HG02840 (cell line): ENCODE measurements around the gene HOXA2.

ENCODE experiments used
- ATAC-seq: cut with Tn5 transposase; IDR thresholded peaks from one replicate; pipeline ENCODE4 v1.9.1; 2021; ENCODE audit warnings: mild to moderate bottlenecking, moderate library complexity, moderate number of reproducible peaks; ENCODE audit not compliant: unreplicated experiment, low FRiP score

The HOXA2 gene

DNA sequence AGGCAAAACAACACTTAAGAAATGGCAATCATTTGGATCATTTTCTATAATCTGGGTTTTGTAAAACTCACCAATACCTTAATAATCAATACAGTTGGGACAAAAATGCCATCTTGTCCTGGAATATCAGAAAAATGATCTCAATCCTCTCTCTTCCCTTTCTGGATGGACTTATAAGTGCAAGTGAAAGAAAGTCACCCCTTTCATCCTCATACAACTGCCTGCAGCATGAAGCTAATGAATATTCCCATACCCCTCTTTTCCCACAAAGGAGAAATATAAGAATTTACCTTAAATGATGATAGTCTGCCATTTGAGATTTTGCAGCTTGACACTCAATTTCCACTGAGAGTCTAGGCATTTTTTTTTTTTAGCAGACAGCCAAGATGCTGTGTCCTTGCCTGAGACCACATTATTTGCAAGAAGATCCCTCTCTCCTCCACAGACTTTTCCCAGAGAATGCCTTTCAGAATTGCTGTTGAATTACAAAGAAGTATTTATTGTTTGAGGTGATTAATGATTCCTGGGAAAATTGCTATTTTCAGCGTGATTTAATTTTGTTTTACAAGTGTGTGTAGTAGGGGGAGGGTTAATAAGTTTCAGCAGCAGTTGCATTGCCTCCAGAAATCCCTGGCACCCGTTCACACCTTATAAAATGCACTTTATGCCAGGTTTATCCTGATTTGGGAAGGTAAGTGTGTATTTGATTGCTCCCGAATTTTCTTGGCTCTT lies 24.3 kb upstream of the HOXA2 start:
- no peak for ATAC-seq

DNA sequence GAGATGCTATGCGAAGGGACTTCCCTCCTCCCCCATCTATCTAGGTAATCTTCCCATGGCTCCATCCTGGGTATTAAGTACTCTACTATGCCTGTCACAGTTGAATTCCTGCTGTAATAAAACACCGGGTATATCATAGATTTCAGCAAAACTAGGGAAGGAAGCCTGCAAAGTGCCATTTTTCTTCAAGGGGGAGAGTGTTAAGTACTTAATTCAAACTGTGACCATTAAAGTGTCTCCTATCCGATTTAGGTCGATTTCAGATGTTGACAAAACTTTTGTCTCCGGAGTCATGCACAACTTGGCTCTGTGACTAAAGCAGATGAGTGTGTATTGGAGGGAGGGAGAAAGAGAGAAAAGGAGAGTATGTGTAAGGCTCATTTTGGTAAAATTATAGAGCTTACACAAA lies 23.5 kb upstream of the HOXA2 start:
- no peak for ATAC-seq

DNA sequence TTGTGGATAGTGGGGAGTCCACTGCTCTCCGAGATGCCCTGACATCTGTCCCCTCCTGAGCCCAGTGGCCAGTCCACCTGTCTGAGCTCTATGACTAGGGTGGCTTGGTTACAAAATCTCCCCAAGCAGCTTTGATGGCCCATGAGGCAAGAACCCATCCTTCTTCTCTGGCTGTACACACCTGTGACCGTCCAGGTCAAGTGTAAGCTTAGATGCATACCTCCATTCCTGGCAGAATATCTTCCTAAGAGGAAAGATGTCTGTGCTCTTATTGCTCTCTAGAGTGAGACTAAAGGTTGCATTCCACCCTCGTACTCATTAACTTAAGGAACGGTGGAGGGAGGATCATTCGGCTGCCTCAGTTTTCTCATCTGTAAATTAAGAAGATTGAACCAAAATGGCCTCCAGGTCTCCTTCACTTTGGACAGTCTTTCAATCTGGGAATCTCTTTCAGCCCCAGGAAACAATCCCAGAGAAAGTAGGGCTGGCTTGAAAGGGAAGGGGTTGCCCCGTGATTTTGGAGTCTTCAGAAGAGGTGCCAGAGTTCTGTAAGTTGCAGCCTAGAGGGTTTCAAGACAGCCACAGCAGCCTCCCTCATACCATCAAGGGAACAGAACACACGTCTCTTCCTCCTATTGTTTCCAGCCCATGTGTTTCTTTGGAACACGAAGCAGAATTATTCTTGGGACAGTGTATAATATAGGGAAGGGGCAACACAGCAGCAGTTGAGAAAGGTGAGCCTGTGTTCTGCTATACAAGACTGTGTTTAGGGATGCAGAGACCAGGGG lies 22.6 kb upstream of the HOXA2 start:
- no peak for ATAC-seq

DNA sequence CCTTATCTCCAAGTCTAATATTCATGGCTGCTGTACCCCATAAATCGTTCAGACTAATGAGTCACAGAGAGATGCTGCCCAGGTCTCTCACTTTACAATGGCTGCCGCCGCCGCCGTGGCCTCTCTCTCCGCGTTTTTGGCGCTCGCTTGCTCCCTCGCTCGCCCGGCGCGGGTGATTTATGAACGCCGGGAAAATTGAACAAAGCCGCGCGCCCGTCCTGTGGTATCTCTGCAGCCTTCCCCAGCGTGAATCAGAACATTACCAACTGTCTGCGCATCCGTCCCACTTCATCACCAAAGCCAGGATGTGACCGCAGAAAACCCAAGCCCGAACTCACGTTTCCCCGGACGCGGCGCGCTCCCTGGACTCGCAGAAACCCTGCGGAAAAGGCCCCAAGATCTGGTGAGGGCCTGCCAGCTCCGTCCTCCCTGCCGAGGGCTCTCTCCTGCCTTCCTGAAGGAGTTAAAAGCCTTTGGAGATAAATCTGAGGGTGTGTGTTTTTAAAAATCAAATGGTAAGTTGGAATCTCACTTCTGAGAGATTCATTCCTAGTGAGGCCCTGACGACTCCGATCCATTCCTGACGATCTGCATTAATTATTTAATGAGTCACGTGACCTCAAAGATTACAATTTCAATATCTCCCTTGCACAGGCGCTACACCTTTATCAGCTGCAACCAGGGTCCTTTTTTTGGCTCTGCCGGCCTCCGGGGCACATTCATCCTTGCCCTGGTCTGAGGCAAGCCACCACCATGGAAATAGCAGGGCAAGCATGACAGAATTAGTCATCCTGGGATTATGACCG lies 21.8 kb upstream of the HOXA2 start:
- ATAC-seq, result no peak

DNA sequence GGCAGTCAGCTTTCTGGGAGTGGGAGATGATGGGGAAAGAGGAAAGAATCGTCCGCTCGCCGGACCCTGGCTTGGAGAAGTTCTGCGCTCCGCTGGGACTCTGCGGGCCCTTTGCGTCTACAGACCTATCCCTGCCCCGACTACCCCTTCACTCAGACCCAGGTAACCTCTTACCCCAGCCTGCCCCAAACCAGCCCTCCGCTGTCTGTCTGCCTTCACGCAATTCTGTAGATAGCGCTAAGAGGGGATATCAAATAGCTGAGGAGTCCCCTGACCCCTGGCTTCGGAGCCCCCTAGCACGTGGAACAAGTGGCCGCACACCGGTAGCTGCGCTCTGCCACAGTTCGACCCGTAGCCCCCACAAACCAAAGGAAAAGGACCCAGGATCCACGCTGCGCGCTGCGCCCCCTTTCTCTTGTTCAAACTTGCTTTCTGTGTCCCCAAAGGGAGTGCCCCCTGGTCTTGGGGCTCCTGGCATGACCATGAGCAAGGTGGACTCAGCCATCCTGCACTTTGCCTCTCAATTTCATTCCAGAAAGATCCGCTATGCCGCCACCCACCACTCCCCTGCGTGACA lies 21.1 kb upstream of the HOXA2 start:
- no peak for ATAC-seq

DNA sequence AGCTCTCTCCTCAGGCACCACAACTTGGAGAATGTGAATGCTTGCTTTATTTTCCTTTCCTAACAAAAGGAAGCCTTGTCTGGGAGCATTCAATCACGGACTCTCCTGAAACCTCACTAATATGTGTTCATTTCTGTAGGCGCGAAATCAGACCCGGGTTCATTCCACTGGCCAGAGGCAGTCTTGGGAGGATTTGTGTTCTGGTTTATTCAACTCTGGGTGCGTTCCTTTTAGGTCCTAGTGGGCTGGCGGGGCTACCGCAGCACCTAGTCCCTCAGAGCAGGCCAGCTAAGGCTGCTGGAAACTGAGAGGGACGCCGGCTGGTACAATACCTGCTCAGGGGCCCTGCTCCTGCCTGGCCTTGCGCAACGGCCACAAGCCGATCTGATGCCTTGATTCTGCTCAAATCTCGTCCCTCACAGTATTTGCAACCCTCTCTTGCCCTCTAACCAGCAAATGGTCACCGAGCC lies 20.6 kb upstream of the HOXA2 start:
- no peak for ATAC-seq

DNA sequence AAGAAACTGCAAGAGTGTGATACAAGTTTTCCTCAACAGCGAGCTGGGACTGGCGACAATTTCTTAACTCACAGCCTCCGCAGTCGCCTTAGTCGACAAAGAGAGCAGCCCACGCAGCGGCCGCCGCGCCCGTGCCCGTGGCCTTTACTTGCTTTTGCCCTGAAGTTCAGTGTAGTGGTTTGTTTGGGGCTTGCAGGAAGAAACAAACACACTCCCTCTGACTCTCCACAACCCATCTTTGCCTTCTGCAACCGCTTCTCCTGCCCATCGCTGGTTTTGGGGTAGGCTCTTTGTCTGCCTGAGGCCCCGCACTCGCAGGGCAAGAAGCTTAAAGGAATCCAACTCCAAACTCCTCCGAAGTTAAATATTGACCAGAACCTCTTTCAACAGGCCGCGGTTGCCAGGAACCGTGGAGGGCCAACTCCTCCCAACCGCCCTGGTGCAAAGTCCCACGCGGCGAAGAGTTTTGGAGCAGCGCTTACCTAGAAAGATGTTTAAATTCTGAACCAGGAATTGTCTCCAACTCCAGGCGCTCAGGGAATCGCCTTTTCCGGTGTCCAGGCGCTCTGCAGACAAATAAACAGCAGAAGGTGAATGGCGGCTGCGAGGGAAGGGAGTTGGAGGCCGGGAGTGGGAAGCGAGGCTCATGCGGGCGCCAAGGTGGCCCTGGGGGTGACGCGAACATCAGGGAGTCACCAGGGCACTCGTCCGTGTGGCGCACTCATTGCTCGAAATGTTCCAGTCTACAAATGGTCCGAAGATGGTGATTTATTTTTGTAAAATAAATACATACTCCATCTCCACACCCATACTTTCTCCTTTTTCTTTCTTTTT lies 19.8 kb upstream of the HOXA2 start:
- ATAC-seq, result no peak

DNA sequence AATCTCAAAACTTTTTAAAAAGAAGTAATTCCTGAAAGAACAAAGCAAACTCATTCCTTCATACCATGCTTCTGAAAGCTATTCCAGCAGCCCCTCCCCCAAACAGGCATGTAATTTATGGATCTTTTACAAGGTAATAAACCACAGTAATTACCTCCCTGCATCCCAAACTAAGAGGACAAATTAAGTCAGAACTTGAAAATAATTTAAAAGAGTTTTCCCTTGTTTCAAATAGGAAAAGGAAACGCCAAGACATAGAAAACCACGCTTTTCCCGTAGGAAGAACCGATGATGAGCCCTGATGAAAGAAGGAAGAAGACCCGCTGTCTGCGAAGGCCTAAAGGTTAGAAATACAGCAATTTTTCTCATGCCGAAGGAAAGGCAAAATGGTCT lies 19.2 kb upstream of the HOXA2 start:
- no peak for ATAC-seq

DNA sequence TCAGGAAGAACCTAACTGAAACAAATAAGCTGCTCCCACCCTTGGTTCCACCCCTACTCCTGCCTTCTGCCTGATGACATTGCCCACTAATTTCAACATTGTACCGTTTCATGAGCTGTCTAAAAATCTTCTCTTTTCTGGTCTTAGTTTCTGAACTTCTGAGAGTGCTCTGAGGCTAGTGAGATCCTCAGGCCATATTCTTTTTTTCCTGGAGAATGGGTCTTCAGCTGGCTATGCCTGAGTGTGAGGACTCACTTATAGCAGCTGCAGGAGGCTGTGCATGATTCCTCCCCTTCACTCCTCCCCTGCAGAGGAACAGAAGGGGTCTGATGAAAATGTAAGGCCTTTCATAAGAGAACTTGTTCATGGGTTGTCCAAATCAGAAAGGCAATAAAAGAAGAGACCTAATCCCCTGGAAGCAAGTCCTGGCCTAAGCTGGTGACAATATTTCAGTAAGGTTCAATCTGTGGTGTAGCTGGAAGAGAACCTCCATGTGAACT lies 17.0 kb upstream of the HOXA2 start:
- ATAC-seq, result no peak

DNA sequence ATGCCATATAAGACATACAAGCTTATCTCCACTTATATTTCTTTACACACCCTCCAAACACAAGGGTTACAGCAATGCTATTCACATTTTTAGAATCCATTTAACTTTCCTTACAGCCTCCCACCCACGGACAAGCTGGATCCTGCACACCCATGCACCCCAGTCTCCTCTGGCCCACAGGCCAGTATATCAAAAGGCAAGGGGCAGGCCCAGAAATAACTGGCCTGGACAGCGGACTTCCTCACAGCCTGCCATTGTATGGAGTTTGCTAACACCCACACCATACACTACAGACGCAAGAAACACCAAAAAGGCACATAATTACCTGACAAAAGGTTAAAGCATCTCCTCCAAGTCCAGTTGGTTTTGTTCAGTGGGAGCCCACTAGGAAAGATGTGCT lies 16.1 kb upstream of the HOXA2 start:
- no peak for ATAC-seq

DNA sequence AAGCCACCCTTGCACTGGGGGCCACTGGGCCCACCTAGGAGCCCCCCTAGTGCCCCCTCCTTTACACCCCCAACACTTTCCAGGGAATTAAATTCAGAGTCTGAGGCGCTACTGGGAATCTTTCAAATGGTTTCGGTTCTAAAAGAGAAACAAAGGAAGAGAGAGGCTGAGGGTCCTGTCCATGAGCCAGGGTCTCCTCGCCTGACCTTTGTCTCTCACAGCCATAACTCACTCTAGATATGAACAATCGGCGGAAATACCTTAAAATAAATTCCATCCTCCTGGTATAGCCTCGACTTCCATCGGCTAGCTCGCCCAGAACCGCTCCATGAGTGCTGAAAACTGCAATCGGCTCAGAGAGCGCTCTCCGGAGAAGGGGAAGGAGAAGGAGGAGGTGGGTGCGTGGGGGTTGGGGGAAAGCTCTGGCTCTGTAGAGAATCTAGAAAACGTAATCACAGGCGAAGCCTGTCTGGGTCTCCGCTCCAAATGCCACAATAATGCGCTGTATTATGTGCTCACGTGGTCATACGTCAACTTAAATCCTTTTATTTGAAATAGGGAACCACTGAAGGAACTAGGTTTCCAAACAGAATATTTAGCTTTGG lies 15.5 kb upstream of the HOXA2 start:
- no peak for ATAC-seq

DNA sequence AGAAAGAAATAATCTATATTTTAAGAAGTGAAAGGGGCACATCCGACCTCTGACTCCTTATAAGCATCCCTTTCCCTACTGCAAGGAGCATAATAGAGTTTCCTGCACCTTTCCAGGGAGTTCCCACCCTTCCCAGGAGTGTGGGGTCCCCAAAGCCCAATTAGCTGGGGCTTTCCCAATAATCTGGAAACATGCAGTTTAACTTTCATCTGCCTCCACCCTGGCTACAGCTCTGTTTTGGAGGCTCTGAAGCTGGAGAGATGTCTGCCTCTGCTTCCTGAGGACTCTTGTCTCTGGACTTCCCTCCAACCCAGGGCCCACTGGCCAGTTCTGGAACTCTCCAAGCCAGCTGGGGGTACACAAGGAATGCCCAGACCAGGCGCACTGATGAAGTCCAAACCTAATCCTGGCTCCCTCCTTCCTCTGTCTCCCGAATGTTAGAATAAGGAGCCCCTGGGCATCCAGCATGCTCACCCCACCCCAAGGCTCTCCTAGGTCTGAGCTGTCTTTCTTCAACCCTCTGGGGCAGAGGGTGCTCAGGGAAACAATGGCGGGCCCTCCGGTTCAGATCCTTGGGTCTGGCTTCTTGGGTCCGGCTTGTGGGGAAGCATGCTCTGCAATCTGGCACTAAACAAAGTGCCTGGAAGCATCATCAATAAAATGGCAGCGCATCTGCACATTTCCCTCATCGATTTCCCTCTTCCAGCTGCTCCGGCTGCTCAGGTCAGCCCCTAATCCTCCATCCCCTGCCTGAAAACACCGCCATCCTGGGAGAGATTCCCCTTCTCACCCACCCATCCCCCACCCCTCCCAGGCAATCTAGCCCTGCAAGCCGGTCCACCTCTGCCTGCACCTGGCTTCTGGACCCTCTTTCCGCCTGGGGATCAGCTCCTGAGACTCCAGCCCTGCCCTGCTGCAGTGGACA lies 14.7 kb upstream of the HOXA2 start:
- ATAC-seq, result no peak

DNA sequence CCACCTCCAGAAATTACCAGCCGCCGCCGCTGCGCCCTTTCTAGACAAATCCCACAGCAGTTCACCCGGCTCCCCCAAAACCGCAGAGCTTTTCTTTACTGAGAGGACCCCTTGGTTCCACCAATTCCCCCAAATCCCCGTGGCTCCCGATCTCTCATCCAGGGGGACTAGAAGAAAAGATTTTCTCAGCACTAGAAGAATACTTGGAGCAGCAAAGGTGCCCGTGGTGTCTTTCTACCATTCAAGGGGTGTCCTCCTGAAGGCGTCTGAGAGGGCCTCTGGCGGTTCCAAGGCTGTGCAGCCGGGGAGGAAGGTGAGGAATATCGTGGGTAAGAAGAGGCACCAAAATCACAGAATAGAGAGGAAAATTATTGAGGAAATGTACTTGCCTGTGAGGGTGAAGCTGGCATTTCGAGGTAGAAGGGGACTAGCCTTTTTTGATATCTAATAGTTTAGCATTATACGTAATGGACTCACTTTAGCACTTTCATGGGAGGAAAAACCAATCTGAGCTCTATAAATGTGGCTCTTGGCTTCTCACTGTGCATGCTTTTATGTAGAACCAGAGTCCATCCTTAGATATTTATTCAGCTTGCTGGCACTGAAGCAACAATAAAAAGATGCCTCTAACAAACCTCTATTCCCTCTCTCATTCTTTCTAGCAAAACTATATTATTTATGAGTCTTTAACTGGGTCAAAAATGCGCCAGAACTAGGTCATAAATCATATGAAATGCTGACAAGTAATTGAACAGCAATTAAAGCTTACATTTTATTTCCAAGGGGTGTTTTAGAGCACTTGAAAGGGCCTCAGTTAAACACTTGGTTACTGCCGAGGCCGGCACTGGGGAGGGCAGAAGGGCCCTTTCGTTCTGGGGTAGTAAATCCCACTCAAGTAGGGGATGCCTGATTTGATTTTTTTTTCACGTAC lies 13.8 kb upstream of the HOXA2 start:
- no peak for ATAC-seq

DNA sequence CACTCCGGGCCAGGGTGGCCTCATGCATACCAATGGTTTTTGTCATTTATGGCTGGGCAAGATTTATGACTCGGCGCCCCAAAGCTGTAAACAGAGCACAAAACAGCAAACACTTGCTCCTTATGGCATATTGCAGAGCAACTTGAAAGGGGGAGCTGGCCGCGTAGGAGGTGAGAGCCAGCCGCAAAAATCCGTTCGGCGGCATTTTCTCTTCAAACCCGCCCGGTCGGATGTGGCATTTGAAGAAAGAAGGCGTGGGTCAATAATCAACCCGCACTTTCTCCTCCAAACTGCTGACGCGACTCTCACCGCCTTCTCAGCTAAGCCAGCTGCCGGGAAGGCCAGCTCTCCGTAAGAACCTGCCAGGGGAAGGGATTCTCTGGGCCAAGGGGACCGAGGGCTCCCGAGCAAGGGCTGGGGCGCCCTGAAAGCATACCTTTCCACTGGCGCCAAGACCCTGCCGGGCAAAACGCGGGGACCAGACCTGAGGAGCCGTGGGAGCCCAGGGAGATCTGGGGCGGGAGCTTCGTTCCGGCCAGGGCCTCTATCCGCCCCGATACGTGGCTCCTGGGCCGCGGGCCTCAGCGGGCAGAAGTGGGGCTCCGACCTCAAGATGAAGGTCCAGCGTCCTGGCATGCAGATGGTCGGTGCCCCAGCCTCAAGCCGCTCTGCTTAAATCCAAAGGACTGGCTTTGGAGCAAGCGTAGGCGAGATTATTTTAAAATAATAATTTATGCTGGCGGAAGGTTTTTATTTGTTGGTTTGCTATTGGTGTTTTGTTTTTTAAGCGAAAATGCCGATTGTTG lies 12.9 kb upstream of the HOXA2 start:
- ATAC-seq, result no peak

DNA sequence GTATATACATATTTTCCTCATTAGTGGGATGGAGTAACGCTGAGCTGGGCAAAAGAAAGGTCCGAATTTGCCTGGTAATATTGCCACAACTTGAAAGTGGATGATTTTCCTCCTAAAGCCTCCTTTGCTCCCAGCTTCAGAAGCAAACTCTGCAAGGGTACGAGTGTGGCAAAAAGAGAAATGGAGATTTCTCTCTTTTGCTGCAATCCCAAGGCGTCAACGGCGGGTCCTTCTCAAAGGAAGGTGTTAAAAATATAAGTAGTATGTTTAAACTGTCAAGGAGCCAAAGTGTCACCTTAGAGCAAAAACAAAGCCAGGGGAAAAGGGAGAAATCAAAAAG lies 12.4 kb upstream of the HOXA2 start:
- ATAC-seq, result no peak

DNA sequence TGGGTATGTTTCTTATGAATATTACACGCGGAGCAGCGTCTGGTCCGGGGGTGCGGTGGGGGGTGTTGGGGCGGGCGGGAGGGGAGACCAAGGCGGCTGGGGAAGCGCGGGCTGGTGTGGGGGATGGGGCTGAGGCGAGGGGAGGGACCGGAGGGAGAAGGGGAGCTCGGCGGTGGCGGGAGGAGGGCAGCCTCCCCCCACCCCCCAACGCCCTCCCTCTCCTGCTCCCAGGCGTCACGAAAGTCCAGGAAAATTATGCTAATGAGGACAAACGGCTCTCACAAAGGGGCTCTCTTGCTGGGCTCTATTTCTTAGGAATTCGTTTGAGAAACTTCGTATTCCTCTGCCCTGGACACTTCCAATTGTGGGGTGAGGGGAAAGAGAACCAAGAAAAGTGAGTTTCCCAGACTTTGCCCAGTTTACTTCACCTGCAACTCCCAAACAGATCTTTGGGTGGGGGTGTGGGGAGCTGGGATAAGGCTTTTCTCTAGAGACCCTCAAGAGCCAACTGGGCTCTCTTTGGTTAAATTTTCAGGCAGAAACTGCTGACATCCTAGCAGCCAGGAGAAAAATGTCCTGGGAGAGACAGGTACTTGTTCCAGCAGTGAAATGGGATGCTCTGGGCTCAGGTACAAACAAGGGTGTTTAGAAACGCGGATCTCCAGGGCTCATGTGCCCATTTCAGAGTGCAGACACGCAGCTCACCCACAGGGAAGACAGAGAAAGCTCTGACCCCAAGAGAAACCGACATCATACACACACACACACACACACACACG lies 11.7 kb upstream of the HOXA2 start:
- ATAC-seq, result no peak
